ENCODE results near the gene KLHL21. TPM values are rescaled to one million over a fixed set of nuclear protein-coding genes. Genes with fewer than 3 reads are reported as not detected.

The KLHL21 gene
- total and polyA plus RNA-seq, 9 of the 15 experiments (the other 6 are each of a cell fraction or from before 2014, with no cell fraction given), result 2.1 to 42.1 (median 17.5) TPM

DNA sequence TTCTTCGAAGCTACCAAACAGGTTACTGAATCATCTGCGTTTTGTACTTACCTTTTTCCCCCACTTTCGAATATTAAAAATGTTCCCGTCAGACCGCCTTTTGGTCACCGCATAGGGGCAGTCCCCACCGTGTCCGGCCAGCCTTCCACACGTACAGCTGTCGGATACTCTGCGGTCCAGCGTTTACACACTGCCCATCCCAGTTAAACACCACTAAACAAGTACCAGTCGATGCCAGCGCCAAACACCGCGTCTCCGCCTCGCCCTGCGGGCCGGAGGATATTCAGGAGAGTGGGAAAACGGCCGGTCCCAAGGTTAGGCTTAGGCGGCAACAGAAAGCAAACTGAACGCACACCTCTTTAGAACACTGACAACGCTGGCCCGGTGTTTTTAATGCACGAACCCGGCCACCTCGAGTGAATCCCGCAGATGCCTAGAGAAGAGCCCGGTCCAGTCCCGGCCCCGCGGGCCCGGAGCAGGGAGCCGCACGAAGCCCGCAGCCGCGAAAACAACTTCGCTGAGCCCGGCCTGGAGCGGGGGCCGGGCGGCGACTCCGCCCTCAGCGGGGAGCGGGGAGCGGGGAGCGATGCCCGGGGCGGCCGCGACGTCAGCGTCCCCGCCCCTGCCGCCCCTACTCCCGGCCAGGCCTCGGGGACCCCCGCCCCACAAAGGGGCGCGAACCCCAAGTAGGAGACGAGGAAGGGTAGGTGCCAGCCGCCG is 10.1 kb upstream of the KLHL21 start (continued):
- TF ChIP-seq, protein P1, sequence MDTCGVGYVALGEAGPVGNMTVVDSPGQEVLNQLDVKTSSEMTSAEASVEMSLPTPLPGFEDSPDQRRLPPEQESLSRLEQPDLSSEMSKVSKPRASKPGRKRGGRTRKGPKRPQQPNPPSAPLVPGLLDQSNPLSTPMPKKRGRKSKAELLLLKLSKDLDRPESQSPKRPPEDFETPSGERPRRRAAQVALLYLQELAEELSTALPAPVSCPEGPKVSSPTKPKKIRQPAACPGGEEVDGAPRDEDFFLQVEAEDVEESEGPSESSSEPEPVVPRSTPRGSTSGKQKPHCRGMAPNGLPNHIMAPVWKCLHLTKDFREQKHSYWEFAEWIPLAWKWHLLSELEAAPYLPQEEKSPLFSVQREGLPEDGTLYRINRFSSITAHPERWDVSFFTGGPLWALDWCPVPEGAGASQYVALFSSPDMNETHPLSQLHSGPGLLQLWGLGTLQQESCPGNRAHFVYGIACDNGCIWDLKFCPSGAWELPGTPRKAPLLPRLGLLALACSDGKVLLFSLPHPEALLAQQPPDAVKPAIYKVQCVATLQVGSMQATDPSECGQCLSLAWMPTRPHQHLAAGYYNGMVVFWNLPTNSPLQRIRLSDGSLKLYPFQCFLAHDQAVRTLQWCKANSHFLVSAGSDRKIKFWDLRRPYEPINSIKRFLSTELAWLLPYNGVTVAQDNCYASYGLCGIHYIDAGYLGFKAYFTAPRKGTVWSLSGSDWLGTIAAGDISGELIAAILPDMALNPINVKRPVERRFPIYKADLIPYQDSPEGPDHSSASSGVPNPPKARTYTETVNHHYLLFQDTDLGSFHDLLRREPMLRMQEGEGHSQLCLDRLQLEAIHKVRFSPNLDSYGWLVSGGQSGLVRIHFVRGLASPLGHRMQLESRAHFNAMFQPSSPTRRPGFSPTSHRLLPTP (IDR thresholded peaks at IDR 0.05; ENCODE audit: borderline replicate concordance, extremely low read depth, insufficient read length), result no peak
- TF ChIP-seq ZNF274 (IDR thresholded peaks at IDR 0.05; ENCODE audit: borderline replicate concordance, low read depth, low read length) (no peak), TAF7 (tag; IDR thresholded peaks at IDR 0.05) (no peak), ZNF23 (CRISPR knock-in tag; IDR thresholded peaks at IDR 0.05) (no peak), PHF20 (IDR thresholded peaks at IDR 0.05; ENCODE audit: partially characterized antibody) (peak; percentile 20), SAFB2 (IDR thresholded peaks at IDR 0.05; ENCODE audit: borderline replicate concordance, low read depth, low read length, severe bottlenecking) (no peak), ZMIZ1 (IDR thresholded peaks at IDR 0.05; ENCODE audit: low read depth in 2 of 2, low read length in 2 of 2) (no peak), MLLT1 (IDR thresholded peaks at IDR 0.05) (peak; percentile 46 to 66; a peak in 2 of 4 replicates), FOS (IDR thresholded peaks at IDR 0.05; ENCODE audit: extremely low read depth, insufficient read length) (no peak), DEAF1 (CRISPR knock-in tag; IDR thresholded peaks at IDR 0.05) (no peak), TGIF2 (CRISPR knock-in tag; IDR thresholded peaks at IDR 0.05) (no peak), TRIM28 (IDR thresholded peaks at IDR 0.05) (no peak), RNF219 (CRISPR knock-in tag; IDR thresholded peaks at IDR 0.05) (no peak), KLF10 (CRISPR knock-in tag; IDR thresholded peaks at IDR 0.05) (no peak), NFE2 (IDR thresholded peaks at IDR 0.05; ENCODE audit: low read depth) (no peak), SNIP1 (IDR thresholded peaks at IDR 0.05; ENCODE audit: low read depth) (no peak)
